WTC11 (cell line): ENCODE results near the gene TNNC2. TPM values are rescaled to one million over a fixed set of nuclear protein-coding genes. Genes with fewer than 3 reads are reported as not detected.

Experiments used
- CREB1 ChIP-seq: sonication (generic); formaldehyde crosslinking; IDR thresholded peaks from 2 replicates; pipeline ENCODE4 v1.8.0; 2023; ENCODE audit warnings: mild to moderate bottlenecking, missing genetic modification reagents
- ESRRA ChIP-seq: sonication (generic); formaldehyde crosslinking; IDR thresholded peaks from 2 replicates; pipeline ENCODE4 v1.8.1; 2022; ENCODE audit warnings: mild to moderate bottlenecking, missing genetic modification reagents, borderline replicate concordance
- FOXJ3 ChIP-seq: sonication (generic); formaldehyde crosslinking; IDR thresholded peaks from 2 replicates; pipeline ENCODE4 v1.9.0; 2021; ENCODE audit warnings: missing genetic modification reagents, mild to moderate bottlenecking, borderline replicate concordance
- FOXK1 ChIP-seq: sonication (generic); formaldehyde crosslinking; IDR thresholded peaks from 2 replicates; pipeline ENCODE4 v1.8.0; 2022; ENCODE audit warnings: mild to moderate bottlenecking, moderate library complexity, missing genetic modification reagents
- NFATC4 ChIP-seq: fragments of 250-450 bp; sonication (Bioruptor Pico); IDR thresholded peaks from 2 replicates; pipeline ENCODE4 v1.9.0; 2021; ENCODE audit warnings: mild to moderate bottlenecking
- TEAD1 ChIP-seq: sonication (generic); formaldehyde crosslinking; IDR thresholded peaks from 2 replicates; pipeline ENCODE4 v1.8.0; 2022; ENCODE audit warnings: mild to moderate bottlenecking, missing genetic modification reagents
- ZNF219 ChIP-seq: sonication (generic); formaldehyde crosslinking; IDR thresholded peaks from 2 replicates; pipeline ENCODE4 v1.8.0; 2023; ENCODE audit warnings: missing genetic modification reagents, mild to moderate bottlenecking, borderline replicate concordance
- total RNA-seq: library from RNA; stranded (reverse); gene quantifications from 3 replicates; pipeline ENCODE4 v1.2.3, GENCODE V29; 2021
- TF ChIP-seq, protein P1 (sequence below): sonication (generic); formaldehyde crosslinking; IDR thresholded peaks from 2 replicates; pipeline ENCODE4 v1.8.0; 2022; ENCODE audit warnings: mild to moderate bottlenecking, missing genetic modification reagents
- TF ChIP-seq, protein P2 (sequence below): sonication (generic); formaldehyde crosslinking; IDR thresholded peaks from 2 replicates; pipeline ENCODE4 v1.8.0; 2022; ENCODE audit warnings: mild to moderate bottlenecking, missing genetic modification reagents
- TF ChIP-seq, protein P3 (sequence below): fragments of 250-450 bp; sonication (Bioruptor Pico); IDR thresholded peaks from 2 replicates; pipeline ENCODE4 v1.9.0; 2021; ENCODE audit warnings: mild to moderate bottlenecking
- TF ChIP-seq, protein P4 (sequence below): sonication (generic); formaldehyde crosslinking; IDR thresholded peaks from 2 replicates; pipeline ENCODE4 v1.8.1; 2022; ENCODE audit warnings: mild to moderate bottlenecking, moderate library complexity, missing genetic modification reagents
- TF ChIP-seq, protein P5 (sequence below): sonication (generic); formaldehyde crosslinking; IDR thresholded peaks from 2 replicates; pipeline ENCODE4 v1.8.1; 2023; ENCODE audit warnings: mild to moderate bottlenecking, missing genetic modification reagents, moderate library complexity

TNNC2 gene
- total RNA-seq, 1 experiment from 2014 or later, result 3.0 TPM

DNA sequence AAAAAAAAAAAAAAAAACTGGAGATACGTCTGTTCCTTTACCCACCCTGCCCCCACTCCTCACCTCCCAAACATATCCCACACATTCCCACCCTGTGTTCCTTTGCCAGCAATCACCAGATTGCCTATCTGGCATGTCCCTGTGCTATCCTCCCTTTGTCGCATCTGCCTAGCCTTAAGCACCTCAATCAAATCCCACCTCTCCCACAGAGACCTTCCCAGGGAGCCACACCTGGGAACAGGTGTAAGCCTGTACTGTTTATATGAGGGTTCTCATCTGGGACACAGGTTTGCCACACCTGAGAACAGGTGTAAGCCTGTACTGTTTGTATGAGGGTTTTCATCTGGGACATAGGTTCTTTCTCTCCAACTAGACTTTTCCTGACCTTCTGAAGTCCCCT lies 52.2 kb downstream of the TNNC2 start (continued):
- TF ChIP-seq FOXJ3 (no peak), CREB1 (no peak), ZNF219 (CRISPR knock-in tag) (no peak), FOXK1 (CRISPR knock-in tag) (no peak), TEAD1 (CRISPR knock-in tag) (no peak), ESRRA (CRISPR knock-in tag) (no peak), NFATC4 (no peak)
- TF ChIP-seq, protein P1, sequence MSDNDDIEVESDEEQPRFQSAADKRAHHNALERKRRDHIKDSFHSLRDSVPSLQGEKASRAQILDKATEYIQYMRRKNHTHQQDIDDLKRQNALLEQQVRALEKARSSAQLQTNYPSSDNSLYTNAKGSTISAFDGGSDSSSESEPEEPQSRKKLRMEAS (CRISPR knock-in tag), result no peak
- TF ChIP-seq, protein P2, sequence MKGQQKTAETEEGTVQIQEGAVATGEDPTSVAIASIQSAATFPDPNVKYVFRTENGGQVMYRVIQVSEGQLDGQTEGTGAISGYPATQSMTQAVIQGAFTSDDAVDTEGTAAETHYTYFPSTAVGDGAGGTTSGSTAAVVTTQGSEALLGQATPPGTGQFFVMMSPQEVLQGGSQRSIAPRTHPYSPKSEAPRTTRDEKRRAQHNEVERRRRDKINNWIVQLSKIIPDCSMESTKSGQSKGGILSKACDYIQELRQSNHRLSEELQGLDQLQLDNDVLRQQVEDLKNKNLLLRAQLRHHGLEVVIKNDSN (CRISPR knock-in tag), result no peak
- TF ChIP-seq, protein P3, sequence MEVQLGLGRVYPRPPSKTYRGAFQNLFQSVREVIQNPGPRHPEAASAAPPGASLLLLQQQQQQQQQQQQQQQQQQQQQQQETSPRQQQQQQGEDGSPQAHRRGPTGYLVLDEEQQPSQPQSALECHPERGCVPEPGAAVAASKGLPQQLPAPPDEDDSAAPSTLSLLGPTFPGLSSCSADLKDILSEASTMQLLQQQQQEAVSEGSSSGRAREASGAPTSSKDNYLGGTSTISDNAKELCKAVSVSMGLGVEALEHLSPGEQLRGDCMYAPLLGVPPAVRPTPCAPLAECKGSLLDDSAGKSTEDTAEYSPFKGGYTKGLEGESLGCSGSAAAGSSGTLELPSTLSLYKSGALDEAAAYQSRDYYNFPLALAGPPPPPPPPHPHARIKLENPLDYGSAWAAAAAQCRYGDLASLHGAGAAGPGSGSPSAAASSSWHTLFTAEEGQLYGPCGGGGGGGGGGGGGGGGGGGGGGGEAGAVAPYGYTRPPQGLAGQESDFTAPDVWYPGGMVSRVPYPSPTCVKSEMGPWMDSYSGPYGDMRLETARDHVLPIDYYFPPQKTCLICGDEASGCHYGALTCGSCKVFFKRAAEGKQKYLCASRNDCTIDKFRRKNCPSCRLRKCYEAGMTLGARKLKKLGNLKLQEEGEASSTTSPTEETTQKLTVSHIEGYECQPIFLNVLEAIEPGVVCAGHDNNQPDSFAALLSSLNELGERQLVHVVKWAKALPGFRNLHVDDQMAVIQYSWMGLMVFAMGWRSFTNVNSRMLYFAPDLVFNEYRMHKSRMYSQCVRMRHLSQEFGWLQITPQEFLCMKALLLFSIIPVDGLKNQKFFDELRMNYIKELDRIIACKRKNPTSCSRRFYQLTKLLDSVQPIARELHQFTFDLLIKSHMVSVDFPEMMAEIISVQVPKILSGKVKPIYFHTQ, result no peak
- TF ChIP-seq, protein P4, sequence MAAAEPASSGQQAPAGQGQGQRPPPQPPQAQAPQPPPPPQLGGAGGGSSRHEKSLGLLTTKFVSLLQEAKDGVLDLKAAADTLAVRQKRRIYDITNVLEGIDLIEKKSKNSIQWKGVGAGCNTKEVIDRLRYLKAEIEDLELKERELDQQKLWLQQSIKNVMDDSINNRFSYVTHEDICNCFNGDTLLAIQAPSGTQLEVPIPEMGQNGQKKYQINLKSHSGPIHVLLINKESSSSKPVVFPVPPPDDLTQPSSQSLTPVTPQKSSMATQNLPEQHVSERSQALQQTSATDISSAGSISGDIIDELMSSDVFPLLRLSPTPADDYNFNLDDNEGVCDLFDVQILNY, result no peak
- TF ChIP-seq, protein P5, sequence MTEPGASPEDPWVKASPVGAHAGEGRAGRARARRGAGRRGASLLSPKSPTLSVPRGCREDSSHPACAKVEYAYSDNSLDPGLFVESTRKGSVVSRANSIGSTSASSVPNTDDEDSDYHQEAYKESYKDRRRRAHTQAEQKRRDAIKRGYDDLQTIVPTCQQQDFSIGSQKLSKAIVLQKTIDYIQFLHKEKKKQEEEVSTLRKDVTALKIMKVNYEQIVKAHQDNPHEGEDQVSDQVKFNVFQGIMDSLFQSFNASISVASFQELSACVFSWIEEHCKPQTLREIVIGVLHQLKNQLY (CRISPR knock-in tag), result no peak

Other genes starting within 250 kb of the TNNC2 start
- not detected in 3 replicates for gene WFDC8, start 248.0 kb downstream of the TNNC2 start, total RNA-seq
- 0.37 TPM in 1 of 3 replicates, not detected in the others for gene WFDC10A, start 197.6 kb downstream of the TNNC2 start, total RNA-seq
- gene WFDC9, start 196.0 kb downstream of the TNNC2 start, total RNA-seq, result not detected in 3 replicates
- gene WFDC11, start 157.1 kb downstream of the TNNC2 start, total RNA-seq, result not detected in 3 replicates
- not detected in 3 replicates for gene WFDC13, start 125.3 kb downstream of the TNNC2 start, total RNA-seq
- gene WFDC10B, start 122.3 kb downstream of the TNNC2 start, total RNA-seq, result 0.42 to 0.62 TPM (median 0.53 TPM) in 3 replicates
- gene SPINT4, start 105.0 kb downstream of the TNNC2 start, total RNA-seq, result not detected in 3 replicates
- gene WFDC3, start 35.4 kb downstream of the TNNC2 start, total RNA-seq, result not detected in 3 replicates
- gene DNTTIP1, start 35.4 kb downstream of the TNNC2 start, total RNA-seq, result 34.2 to 35.7 TPM (median 35.1 TPM) in 3 replicates
- gene UBE2C, start 14.7 kb downstream of the TNNC2 start, total RNA-seq, result 249 to 251 TPM (median 249 TPM) in 3 replicates
- 17.9 to 23.1 TPM (median 21.7 TPM) in 3 replicates for gene SNX21, start 6.5 kb upstream of the TNNC2 start, total RNA-seq
- gene ACOT8, start 30.1 kb upstream of the TNNC2 start, total RNA-seq, result 38.1 to 41.1 TPM (median 39.4 TPM) in 3 replicates
- 3.4 to 5.4 TPM (median 4.7 TPM) in 3 replicates for gene ZSWIM3, start 30.3 kb upstream of the TNNC2 start, total RNA-seq
- gene ZSWIM1, start 53.9 kb upstream of the TNNC2 start, total RNA-seq, result 15.2 to 17.4 TPM (median 17.0 TPM) in 3 replicates
- 3.3 to 4.5 TPM (median 3.7 TPM) in 3 replicates for gene SPATA25, start 60.3 kb upstream of the TNNC2 start, total RNA-seq
- gene NEURL2, start 63.9 kb upstream of the TNNC2 start, total RNA-seq, result 6.1 to 8.3 TPM (median 6.6 TPM) in 3 replicates
- gene CTSA, start 64.0 kb upstream of the TNNC2 start, total RNA-seq, result 44.2 to 48.3 TPM (median 47.2 TPM) in 3 replicates
- gene PLTP, start 84.8 kb upstream of the TNNC2 start, total RNA-seq, result 109 to 135 TPM (median 133 TPM) in 3 replicates
- 37.7 to 42.2 TPM (median 39.4 TPM) in 3 replicates for gene PCIF1, start 107.4 kb upstream of the TNNC2 start, total RNA-seq
- 16.3 to 20.0 TPM (median 16.4 TPM) in 3 replicates for gene ZNF335, start 144.9 kb upstream of the TNNC2 start, total RNA-seq
- 5.8 to 7.1 TPM (median 5.8 TPM) in 3 replicates for gene MMP9, start 181.6 kb upstream of the TNNC2 start, total RNA-seq
- gene SLC12A5, start 201.9 kb upstream of the TNNC2 start, total RNA-seq, result 6.6 to 8.5 TPM (median 7.2 TPM) in 3 replicates